Measurements from ENCODE around the gene PDCD7.

- TF ChIP-seq CTCF (IDR thresholded peaks at IDR 0.05) (no peak), POLR2A (IDR thresholded peaks at IDR 0.05; ENCODE audit: low read depth) (no peak), POLR2AphosphoS5 (IDR thresholded peaks at IDR 0.05) (no peak), EP300 (IDR thresholded peaks at IDR 0.05) (no peak)
Observed at GRCh38 chr15:65180167-65180566, 46.6 kb upstream of the PDCD7 start.
